HG03025 (cell line): ENCODE data around the gene CALCOCO2.

Source experiments
- ATAC-seq: cut with Tn5 transposase; IDR thresholded peaks from one replicate; pipeline ENCODE4 v1.9.1; 2021; ENCODE audit warnings: mild to moderate bottlenecking, moderate library complexity; ENCODE audit not compliant: unreplicated experiment, low FRiP score

Gene CALCOCO2

DNA sequence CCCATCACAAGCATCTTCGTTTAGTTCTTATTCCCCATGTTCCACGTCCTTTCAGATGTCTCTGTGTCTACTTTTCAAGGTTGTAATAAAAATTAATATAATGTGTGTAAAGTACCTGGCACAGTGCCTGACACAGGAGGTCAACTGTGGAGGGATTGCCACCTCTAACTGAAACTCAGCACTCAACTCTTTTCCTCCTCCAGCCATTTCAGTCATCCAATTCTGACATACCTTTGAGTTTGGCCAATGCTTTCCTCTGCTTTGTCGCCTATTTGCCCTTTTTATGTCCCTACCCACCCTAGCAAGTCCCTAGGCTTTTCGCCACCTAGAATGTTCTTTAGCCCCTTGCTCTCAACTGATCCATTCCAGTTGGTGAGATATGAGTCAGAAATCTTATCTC lies 78.9 kb downstream of the CALCOCO2 start:
- ATAC-seq: no peak

GRCh38 chr17:48910370-48910769 lies 79.5 kb downstream of the CALCOCO2 start:
- no peak for ATAC-seq

DNA sequence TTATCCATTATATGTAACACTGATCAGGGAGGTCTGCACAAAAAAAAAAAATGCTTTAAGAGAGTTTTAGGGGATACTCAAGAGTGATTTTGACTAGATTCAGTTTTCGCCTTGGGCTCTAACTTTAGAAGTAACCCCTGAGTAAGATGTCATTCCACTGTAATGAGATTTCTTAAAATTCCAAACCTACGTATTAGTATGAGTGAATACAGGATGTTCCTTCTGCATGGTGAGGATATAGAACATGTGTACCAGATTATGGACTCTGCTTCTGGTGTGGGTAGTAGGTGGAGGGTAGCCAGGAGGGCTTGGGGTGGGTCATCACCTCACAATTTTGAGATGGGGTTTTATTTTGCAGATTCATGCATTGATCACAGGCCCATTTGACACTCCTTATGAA lies 81.6 kb downstream of the CALCOCO2 start:
- no peak for ATAC-seq
